Skeletal muscle tissue (tissue), 5 donors: Measurements from ENCODE around the gene ZNF221. TPM values are rescaled to one million over a fixed set of nuclear protein-coding genes. Genes with fewer than 3 reads are reported as not detected.
A peak's percentile ranks its signal among the peaks of the same experiment; 100 is the strongest.

ENCODE experiments used
- H3K27ac ChIP-seq: one replicate; pipeline ENCODE4 v1.7.0; 2013; ENCODE audit warnings: mild to moderate bottlenecking, low read depth, low read length, inconsistent platforms
- H3K27me3 ChIP-seq, 3 donors: one replicate each; pipeline ENCODE4 v1.7.0; 2013; ENCODE audit warnings: low read length in 3 of 3; ENCODE audit not compliant: control insufficient read depth in 3 of 3, insufficient read depth in 3 of 3
- H3K36me3 ChIP-seq, 3 donors: one replicate each; pipeline ENCODE4 v1.7.0; 2013; ENCODE audit warnings: low read length in 3 of 3; ENCODE audit not compliant: control insufficient read depth in 3 of 3, insufficient read depth in 3 of 3
- H3K4me1 ChIP-seq, 3 donors: one replicate each; pipeline ENCODE4 v1.7.0; 2013; ENCODE audit warnings: low read length in 3 of 3, mild to moderate bottlenecking in 3 of 3; ENCODE audit not compliant: control insufficient read depth in 3 of 3, insufficient read depth in 3 of 3
- H3K4me3 ChIP-seq, 3 donors: one replicate each; pipeline ENCODE4 v1.7.0; 2013; ENCODE audit warnings: low read length in 3 of 3
- H3K9ac ChIP-seq, 3 donors: one replicate each; pipeline ENCODE4 v1.7.0; 2013; ENCODE audit warnings: low read length in 3 of 3, mild to moderate bottlenecking in 3 of 3, moderate library complexity in 2 of 3, low read depth in 1 of 3
- H3K9me3 ChIP-seq, 3 donors: one replicate each; pipeline ENCODE4 v1.7.0; 2013; ENCODE audit warnings: low read length in 3 of 3; ENCODE audit not compliant: control insufficient read depth in 3 of 3
- small RNA-seq: library from RNA; depleted of rRNA; stranded (forward); fragments of <200 nt; gene quantifications from one replicate; pipeline ENCODE3, GENCODE V24; 2014
- total RNA-seq: library from RNA; depleted of rRNA; stranded (reverse); fragments of >200 nt; gene quantifications from one replicate; pipeline ENCODE4 v1.2.3, GENCODE V29; 2014
- donor health status: Osteomylitis.

Gene ZNF221
- total RNA-seq, 1 donor from 2014 or later, result 6.3 TPM

- peaks cover 4 to 9% (median 5%) of the 10 kb centered on the region in 3 donors for H3K4me1 ChIP-seq
- H3K27me3 ChIP-seq, result no peaks in the 10 kb centered on the region
- H3K36me3 ChIP-seq, result peaks cover 15 to 38% (median 37%) of the 10 kb centered on the region in 3 donors
- H3K9ac ChIP-seq, result no peak overlapping the region
- H3K4me3 ChIP-seq, result no peak overlapping the region
- H3K9me3 ChIP-seq, result peaks cover 4 to 18% (median 5%) of the 10 kb centered on the region in 3 donors
- H3K27ac ChIP-seq, result no peak overlapping the region
These were observed 46.7 kb downstream of the ZNF221 start for GRCh38 chr19:43997631-43998290.

GRCh38 chr19:44002212-44002565 is 51.2 kb downstream of the ZNF221 start:
- H3K9me3 ChIP-seq, result peaks cover 3 to 14% (median 6%) of the 10 kb centered on the region in 3 donors
- no peaks in the 10 kb centered on the region for H3K27me3 ChIP-seq
- H3K4me1 ChIP-seq, result peaks cover 11 to 19% (median 16%) of the 10 kb centered on the region in 3 donors
- H3K27ac ChIP-seq, result peak overlapping the region; percentile 74
- peak overlapping the region; percentile 96 to 98 (median 96) for H3K4me3 ChIP-seq
- peak overlapping the region; percentile 84 to 94 (median 92) for H3K9ac ChIP-seq
- H3K36me3 ChIP-seq, result peaks cover 3 to 11% (median 6%) of the 10 kb centered on the region in 3 donors

- H3K9me3 ChIP-seq, result peaks cover 4 to 14% (median 7%) of the 10 kb centered on the region in 3 donors
- H3K27ac ChIP-seq, result peak within 1 kb of the TSS; percentile 74
- no peaks in the 10 kb centered on the region for H3K27me3 ChIP-seq
- H3K36me3 ChIP-seq, result peaks cover 9 to 12% (median 12%) of the 10 kb centered on the region in 3 donors
- H3K4me1 ChIP-seq, result peaks cover 11 to 19% (median 16%) of the 10 kb centered on the region in 3 donors
- peak within 1 kb of the TSS; percentile 84 to 94 (median 92) for H3K9ac ChIP-seq
- H3K4me3 ChIP-seq, result peak within 1 kb of the TSS; percentile 96 to 98 (median 96)
These were observed 51.8 kb downstream of the ZNF221 start, which contains the start of gene ZNF230 for GRCh38 chr19:44002566-44003460. ZNF230 (plus strand) TSS chr19:44002957; CDS start chr19:44007079, 4,122 bp downstream.

- peaks cover 4 to 18% (median 11%) of the 10 kb centered on the region in 3 donors for H3K9me3 ChIP-seq
- peak overlapping the region; percentile 96 to 98 (median 96) for H3K4me3 ChIP-seq
- H3K9ac ChIP-seq, result peak overlapping the region; percentile 84 to 94 (median 92)
- H3K36me3 ChIP-seq, result peaks cover 16 to 20% (median 19%) of the 10 kb centered on the region in 3 donors
- peaks cover 11 to 19% (median 16%) of the 10 kb centered on the region in 3 donors for H3K4me1 ChIP-seq
- no peaks in the 10 kb centered on the region for H3K27me3 ChIP-seq
- peak overlapping the region; percentile 74 for H3K27ac ChIP-seq
These were observed 52.5 kb downstream of the ZNF221 start for GRCh38 chr19:44003461-44004009.

GRCh38 chr19:44005973-44006372 is 54.9 kb downstream of the ZNF221 start:
- Histone ChIP-seq H3K27ac (no peak overlapping the region), H3K4me3 (no peak overlapping the region), H3K9me3 (peaks cover 22 to 41% (median 23%) of the 10 kb centered on the region in 3 donors), H3K36me3 (peaks cover 41 to 43% (median 42%) of the 10 kb centered on the region in 3 donors), H3K4me1 (peaks cover 11 to 19% (median 16%) of the 10 kb centered on the region in 3 donors), H3K27me3 (no peaks in the 10 kb centered on the region), H3K9ac (no peak overlapping the region)

- H3K9me3 ChIP-seq, result peaks cover 29 to 54% (median 32%) of the 10 kb centered on the region in 3 donors
These were observed 56.4 kb downstream of the ZNF221 start for GRCh38 chr19:44007473-44007872.

GRCh38 chr19:44010468-44010867 is 59.4 kb downstream of the ZNF221 start:
- peak overlapping the region in 2 of 3 donors; percentile 8 to 17 for H3K4me3 ChIP-seq
- H3K36me3 ChIP-seq, result peaks cover 55 to 63% (median 60%) of the 10 kb centered on the region in 3 donors
- H3K9me3 ChIP-seq, result peaks cover 29 to 64% (median 35%) of the 10 kb centered on the region in 3 donors
- H3K4me1 ChIP-seq, result no peaks in the 10 kb centered on the region
- H3K27ac ChIP-seq, result no peak overlapping the region
- no peak overlapping the region for H3K9ac ChIP-seq
- no peaks in the 10 kb centered on the region for H3K27me3 ChIP-seq

More at GRCh38 chr19:44007473-44007872, 56.4 kb downstream of the ZNF221 start:
- Histone ChIP-seq H3K36me3 (peaks cover 55 to 58% (median 56%) of the 10 kb centered on the region in 3 donors), H3K9ac (no peak overlapping the region), H3K4me3 (peak overlapping the region in 1 of 3 donors; percentile 9), H3K27ac (no peak overlapping the region), H3K4me1 (peaks cover 7 to 14% (median 11%) of the 10 kb centered on the region in 3 donors), H3K27me3 (no peaks in the 10 kb centered on the region)

Small RNA genes lying within 50 kb of the gene (small RNA-seq; reads per million reads assigned to genes)
- not detected for gene AC006213.5

Other genes starting within 250 kb of the ZNF221 start
- gene IRGC, start 235.2 kb upstream of the ZNF221 start, total RNA-seq, result not detected
- 6.3 TPM for gene SMG9, start 196.3 kb upstream of the ZNF221 start, total RNA-seq
- 1.0 TPM for gene KCNN4, start 170.3 kb upstream of the ZNF221 start, total RNA-seq
- gene LYPD5, start 148.8 kb upstream of the ZNF221 start, total RNA-seq, result not detected
- gene ZNF283, start 123.9 kb upstream of the ZNF221 start, total RNA-seq, result 21.4 TPM
- 1.6 TPM for gene ZNF404, start 67.3 kb upstream of the ZNF221 start, total RNA-seq
- gene ZNF45, start 15.9 kb upstream of the ZNF221 start, total RNA-seq, result 13.0 TPM
- gene ZNF155, start 33.0 kb downstream of the ZNF221 start, total RNA-seq, result 13.0 TPM
- gene ZNF230, start 51.7 kb downstream of the ZNF221 start, total RNA-seq, result 4.2 TPM
- 5.7 TPM for gene ZNF222, start 74.2 kb downstream of the ZNF221 start, total RNA-seq
- gene ZNF223, start 100.8 kb downstream of the ZNF221 start, total RNA-seq, result 5.2 TPM
- gene ZNF284, start 120.9 kb downstream of the ZNF221 start, total RNA-seq, result 2.6 TPM
- gene ZNF224, start 143.1 kb downstream of the ZNF221 start, total RNA-seq, result 30.3 TPM
- gene ZNF225, start 162.2 kb downstream of the ZNF221 start, total RNA-seq, result 7.3 TPM
- gene ZNF234, start 190.3 kb downstream of the ZNF221 start, total RNA-seq, result 11.5 TPM
- 15.7 TPM for gene ZNF226, start 213.9 kb downstream of the ZNF221 start, total RNA-seq